Smooth muscle cell of the brain vasculature (primary cell): ENCODE measurements around the gene ARRB1.
"Not testable (repeated sequence)": the region's sequence is repeated elsewhere in the genome, so short reads cannot be mapped to it uniquely, and the experiment has no call there.

Experiments
- DNase-seq: peaks from one replicate; pipeline ENCODE4 v3.0.0-alpha.2; 2012; ENCODE audit warnings: low read depth, low spot score

Gene ARRB1

GRCh38 chr11:75351541-75351790 lies at the start of gene ARRB1:
ARRB1 (minus strand) TSS chr11:75351661; CDS start chr11:75351607, 54 bp downstream.
- no peak for DNase-seq

GRCh38 chr11:75400146-75400865 lies 48.8 kb upstream of the ARRB1 start:
- no peak for DNase-seq

- peak; percentile 73 for DNase-seq
These were observed 48.1 kb upstream of the ARRB1 start, which contains the start of gene RPS3 for GRCh38 chr11:75399344-75400145. RPS3 (plus strand) TSS chr11:75399518; CDS start chr11:75399548, 30 bp downstream.

GRCh38 chr11:75398906-75399305 lies 47.4 kb upstream of the ARRB1 start:
- DNase-seq = no peak

GRCh38 chr11:75394085-75394840 lies 42.8 kb upstream of the ARRB1 start:
- DNase-seq = no peak

GRCh38 chr11:75389925-75390324 lies 38.5 kb upstream of the ARRB1 start:
- no peak for DNase-seq

GRCh38 chr11:75389276-75389605 lies 37.8 kb upstream of the ARRB1 start:
- no peak for DNase-seq

GRCh38 chr11:75388386-75389275 lies 37.2 kb upstream of the ARRB1 start:
- DNase-seq = no peak

- DNase-seq = no peak
These were observed 36.4 kb upstream of the ARRB1 start for GRCh38 chr11:75387736-75388294.

- DNase-seq = no peak
These were observed 35.6 kb upstream of the ARRB1 start for GRCh38 chr11:75386942-75387630.

- no peak for DNase-seq
These were observed 33.1 kb upstream of the ARRB1 start for GRCh38 chr11:75384438-75385080.

- DNase-seq = no peak
These were observed 31.8 kb upstream of the ARRB1 start for GRCh38 chr11:75383246-75383645.

GRCh38 chr11:75380716-75381420 lies 29.4 kb upstream of the ARRB1 start:
- DNase-seq = no peak

- DNase-seq = no peak
These were observed 28.8 kb upstream of the ARRB1 start for GRCh38 chr11:75380245-75380644.

GRCh38 chr11:75378776-75379175 lies 27.3 kb upstream of the ARRB1 start:
- DNase-seq = not testable (repeated sequence)

GRCh38 chr11:75376175-75376574 lies 24.7 kb upstream of the ARRB1 start:
- DNase-seq = no peak

GRCh38 chr11:75375626-75376025 lies 24.2 kb upstream of the ARRB1 start:
- DNase-seq = no peak

- no peak for DNase-seq
These were observed 23.2 kb upstream of the ARRB1 start for GRCh38 chr11:75374646-75375045.

GRCh38 chr11:75373201-75373600 lies 21.7 kb upstream of the ARRB1 start:
- DNase-seq = no peak
